GM19372 (cell line): Measurements from ENCODE around the gene PLCH1.

Source experiments
- ATAC-seq: cut with Tn5 transposase; IDR thresholded peaks from one replicate; pipeline ENCODE4 v1.9.1; 2021; ENCODE audit warnings: mild to moderate bottlenecking, low read depth, moderate library complexity; ENCODE audit not compliant: unreplicated experiment

Gene PLCH1

GRCh38 chr3:155496206-155496605 is 248.7 kb downstream of the PLCH1 start:
- ATAC-seq: no peak

- ATAC-seq: peak; percentile 77
Observed at GRCh38 chr3:155495387-155495786, 249.5 kb downstream of the PLCH1 start.

- ATAC-seq: peak; percentile 68
Observed at GRCh38 chr3:155494332-155494731, 250.5 kb downstream of the PLCH1 start.

- ATAC-seq: no peak
Observed at GRCh38 chr3:155492841-155493240, 252.0 kb downstream of the PLCH1 start.

GRCh38 chr3:155491696-155492095 is 253.2 kb downstream of the PLCH1 start:
- no peak for ATAC-seq

- ATAC-seq: no peak
Observed at GRCh38 chr3:155488671-155489070, 256.2 kb downstream of the PLCH1 start.

GRCh38 chr3:155485897-155486296 is 259.0 kb downstream of the PLCH1 start:
- ATAC-seq: no peak

GRCh38 chr3:155481591-155481990 is 263.3 kb downstream of the PLCH1 start:
- ATAC-seq: no peak

- ATAC-seq: no peak
Observed at GRCh38 chr3:155481089-155481488, 263.8 kb downstream of the PLCH1 start.

GRCh38 chr3:155465664-155466063 is 279.2 kb downstream of the PLCH1 start:
- no peak for ATAC-seq

- ATAC-seq: no peak
Observed at GRCh38 chr3:155462672-155463071, 282.2 kb downstream of the PLCH1 start.

- ATAC-seq: no peak
Observed at GRCh38 chr3:155457591-155457990, 287.3 kb downstream of the PLCH1 start.

- no peak for ATAC-seq
Observed at GRCh38 chr3:155455765-155456164, 289.1 kb downstream of the PLCH1 start.

GRCh38 chr3:155453512-155453911 is 291.4 kb downstream of the PLCH1 start:
- no peak for ATAC-seq

- ATAC-seq: no peak
Observed at GRCh38 chr3:155449613-155450267, 295.1 kb downstream of the PLCH1 start.

GRCh38 chr3:155448531-155448930 is 296.3 kb downstream of the PLCH1 start:
- ATAC-seq: no peak

GRCh38 chr3:155446366-155446765 is 298.5 kb downstream of the PLCH1 start:
- no peak for ATAC-seq

GRCh38 chr3:155444771-155445170 is 300.1 kb downstream of the PLCH1 start:
- ATAC-seq: no peak

- ATAC-seq: no peak
Observed at GRCh38 chr3:155443815-155444214, 301.1 kb downstream of the PLCH1 start.

GRCh38 chr3:155442072-155442471 is 302.8 kb downstream of the PLCH1 start:
- no peak for ATAC-seq

- no peak for ATAC-seq
Observed at GRCh38 chr3:155441506-155441905, 303.4 kb downstream of the PLCH1 start.

GRCh38 chr3:155441026-155441425 is 303.8 kb downstream of the PLCH1 start:
- ATAC-seq: no peak

GRCh38 chr3:155435821-155436220 is 309.1 kb downstream of the PLCH1 start:
- ATAC-seq: no peak
